Skeletal muscle cell (primary cell): ENCODE results near the gene MRPL33.
"Not testable (repeated sequence)": the region's sequence is repeated elsewhere in the genome, so short reads cannot be mapped to it uniquely, and the experiment has no call there.

Source experiments
- DNase-seq: peaks from one replicate; pipeline ENCODE4 v3.0.0-alpha.2; 2010; ENCODE audit warnings: low read depth
- H3K4me3 ChIP-seq: 2 replicates; pipeline ENCODE4 v1.5.1; 2011; ENCODE audit warnings: low read depth, mild to moderate bottlenecking, control low read depth, low read length, moderate library complexity

Gene MRPL33

DNA sequence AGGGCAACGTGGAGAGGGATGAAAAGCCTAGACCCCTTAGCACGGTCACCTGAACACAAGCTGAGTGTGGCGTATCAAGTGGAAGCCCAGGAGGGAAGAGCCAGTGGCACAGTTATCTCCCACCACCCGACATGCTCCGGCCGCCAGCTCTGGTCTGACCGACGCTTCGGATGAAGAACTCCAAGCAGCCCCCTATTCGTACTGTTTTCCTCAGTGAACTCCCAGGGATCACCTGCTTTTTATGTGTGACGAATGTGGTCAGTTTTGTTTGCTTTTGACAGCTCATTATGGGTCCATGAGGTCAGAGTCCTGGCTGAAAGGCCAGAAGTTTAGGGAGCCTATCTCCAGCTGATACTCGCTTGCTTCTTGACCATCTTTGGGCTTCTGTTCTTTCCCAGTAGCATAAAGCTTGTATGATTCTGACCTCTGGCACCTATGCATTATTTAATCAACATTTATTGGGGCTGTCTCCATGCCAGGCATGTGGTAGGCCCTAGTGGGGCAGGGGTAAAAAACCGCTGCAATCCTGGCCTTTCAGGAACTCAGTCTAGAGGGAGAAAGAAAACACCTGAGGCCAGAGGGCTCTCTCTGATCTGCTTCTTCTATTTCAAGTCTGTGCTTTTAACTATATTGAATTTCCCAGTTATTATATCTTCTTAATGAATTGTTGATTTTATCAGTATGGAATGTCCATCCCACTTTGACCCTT, 33.0 kb upstream of the MRPL33 start:
- no peak for DNase-seq
- H3K4me3 ChIP-seq, result no peak overlapping the region

DNA sequence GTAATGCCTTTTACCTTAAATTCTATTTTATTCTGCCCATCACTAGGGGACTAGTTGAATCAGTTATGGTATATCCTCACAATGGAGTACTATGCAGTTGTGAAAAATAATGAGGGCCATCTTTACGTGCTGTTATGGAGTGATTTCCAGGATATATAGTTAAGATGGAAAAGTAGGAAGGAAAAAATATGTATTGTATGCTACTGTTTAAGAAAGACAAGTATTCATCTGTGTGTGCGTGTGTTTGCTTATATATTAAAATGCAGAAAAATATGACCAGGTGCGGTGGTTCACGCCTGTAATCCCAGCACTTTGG, 32.5 kb upstream of the MRPL33 start:
- DNase-seq, result no peak
- H3K4me3 ChIP-seq, result no peak overlapping the region

DNA sequence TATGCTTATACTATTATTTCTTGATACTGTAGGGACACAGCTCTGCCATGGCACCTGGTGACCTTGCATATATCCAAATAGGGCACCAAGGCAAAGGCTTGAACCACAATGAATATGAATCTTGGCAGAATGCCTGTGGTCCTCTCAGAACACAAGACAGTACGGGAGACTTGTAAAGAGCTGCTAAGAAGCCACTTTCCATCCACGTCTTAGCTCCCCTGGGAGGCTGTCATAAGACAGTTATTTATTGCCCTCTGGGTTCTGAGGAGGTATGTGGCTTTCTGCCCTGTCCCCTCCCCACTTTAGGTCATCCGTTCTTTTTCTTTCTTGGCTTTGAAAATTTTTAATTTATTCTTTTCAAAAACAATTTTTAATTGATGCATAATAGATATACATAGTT, 29.8 kb upstream of the MRPL33 start:
- DNase-seq, result no peak
- H3K4me3 ChIP-seq, result no peak overlapping the region

- H3K4me3 ChIP-seq, result no peak overlapping the region
- DNase-seq, result no peak
These were observed 28.9 kb upstream of the MRPL33 start for GRCh38 chr2:27742571-27742970.

DNA sequence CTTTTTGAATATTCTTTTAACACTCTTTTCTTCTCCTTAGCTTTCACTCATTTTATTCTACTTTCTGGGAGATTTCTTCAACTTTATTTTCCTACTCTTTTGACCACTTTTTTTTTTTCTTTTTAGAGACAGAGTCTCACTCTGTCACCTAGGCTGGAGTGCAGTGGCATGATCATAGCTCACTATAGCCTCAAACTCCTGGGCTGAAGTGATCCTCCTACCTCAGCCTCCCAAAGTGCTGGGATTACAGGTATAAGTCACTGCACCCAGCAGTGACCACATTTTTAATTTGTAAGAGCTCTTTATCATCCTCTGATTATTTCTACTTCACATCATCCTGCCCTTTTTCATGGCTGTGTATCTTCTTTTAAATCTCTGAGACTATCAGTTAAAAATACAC, 26.0 kb upstream of the MRPL33 start:
- H3K4me3 ChIP-seq, DNase-seq: not testable (repeated sequence)

DNA sequence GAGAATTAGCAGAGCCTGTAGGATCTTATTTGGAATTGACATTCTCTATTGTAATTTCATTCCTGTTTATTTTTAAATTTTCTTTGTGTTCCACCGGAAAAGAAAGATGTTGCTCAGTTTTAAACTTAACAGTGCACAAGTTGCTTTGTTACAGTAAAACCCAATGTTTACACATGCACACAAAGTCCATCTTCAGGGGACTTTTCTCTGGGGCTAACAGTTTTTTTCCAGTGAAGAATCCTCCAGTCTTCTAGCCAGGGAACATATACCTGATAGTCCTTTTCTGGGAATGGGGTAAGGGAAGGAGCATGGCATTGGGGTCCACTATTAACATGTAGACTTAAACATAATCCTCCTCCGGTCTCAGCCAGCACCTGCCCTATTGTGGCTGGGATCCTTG, 25.2 kb upstream of the MRPL33 start:
- no peak for DNase-seq
- no peak overlapping the region for H3K4me3 ChIP-seq

DNA sequence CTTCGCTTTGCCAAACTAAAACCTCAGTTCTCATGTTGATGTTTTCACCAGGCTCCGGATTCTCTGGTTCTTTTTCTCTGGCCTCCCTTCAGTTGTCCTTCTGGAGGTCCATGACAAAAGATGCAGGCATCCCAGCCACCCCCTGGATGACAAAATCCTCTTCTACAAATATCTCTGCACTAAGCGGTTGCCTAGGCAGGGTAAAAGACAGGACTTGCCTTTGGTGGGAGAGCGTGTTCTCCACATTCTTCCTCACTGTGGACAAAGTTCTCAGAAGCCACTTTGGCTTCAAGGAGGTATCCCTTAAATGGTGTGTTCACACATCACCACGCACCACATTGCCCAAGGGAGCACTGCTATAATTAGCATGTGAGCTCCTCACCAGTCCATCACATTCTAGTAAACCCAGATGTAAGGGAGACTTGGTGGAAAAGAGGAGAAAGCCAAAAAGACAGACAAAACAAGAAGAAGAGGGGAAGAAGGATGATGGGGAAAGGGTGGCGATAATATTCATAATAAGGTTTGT, 23.6 kb upstream of the MRPL33 start:
- DNase-seq, result no peak
- no peak overlapping the region for H3K4me3 ChIP-seq

DNA sequence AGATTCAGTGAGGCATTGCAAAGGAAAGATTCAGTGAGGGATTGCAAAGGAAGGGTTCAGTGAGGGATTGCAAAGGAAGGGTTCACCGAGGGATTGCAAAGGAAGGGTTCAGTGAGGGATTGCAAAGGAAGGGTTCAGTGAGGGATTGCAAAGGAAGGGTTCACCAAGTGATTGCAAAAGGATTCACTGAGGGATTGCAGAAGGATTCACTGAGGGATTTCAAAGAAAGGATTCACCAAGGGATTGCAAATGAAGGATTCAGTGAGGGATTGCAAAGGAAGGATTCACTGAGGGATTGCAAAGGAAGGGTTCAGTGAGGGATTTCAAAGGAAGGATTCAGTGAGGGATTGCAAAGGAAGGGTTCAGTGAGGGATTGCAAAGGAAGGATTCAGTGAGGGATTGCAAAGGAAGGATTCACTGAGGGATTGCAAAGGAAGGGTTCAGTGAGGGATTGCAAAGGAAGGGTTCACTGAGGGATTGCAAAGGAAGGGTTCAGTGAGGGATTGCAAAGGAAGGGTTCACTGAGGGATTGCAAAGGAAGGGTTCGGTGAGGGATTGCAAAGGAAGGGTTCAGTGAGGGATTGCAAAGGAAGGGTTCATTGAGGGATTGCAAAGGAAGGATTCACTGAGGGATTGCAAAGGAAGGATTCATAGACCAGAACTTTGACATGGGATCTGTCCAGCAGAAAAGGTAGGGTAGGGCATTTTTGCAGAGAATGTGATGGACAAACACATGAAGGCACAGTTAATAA, 22.5 kb upstream of the MRPL33 start:
- not testable (repeated sequence) for H3K4me3 ChIP-seq, DNase-seq

GRCh38 chr2:27751377-27751776, 20.1 kb upstream of the MRPL33 start:
- no peak for DNase-seq
- no peak overlapping the region for H3K4me3 ChIP-seq

GRCh38 chr2:27752551-27753237, 18.8 kb upstream of the MRPL33 start:
- H3K4me3 ChIP-seq, result no peak overlapping the region
- no peak for DNase-seq

DNA sequence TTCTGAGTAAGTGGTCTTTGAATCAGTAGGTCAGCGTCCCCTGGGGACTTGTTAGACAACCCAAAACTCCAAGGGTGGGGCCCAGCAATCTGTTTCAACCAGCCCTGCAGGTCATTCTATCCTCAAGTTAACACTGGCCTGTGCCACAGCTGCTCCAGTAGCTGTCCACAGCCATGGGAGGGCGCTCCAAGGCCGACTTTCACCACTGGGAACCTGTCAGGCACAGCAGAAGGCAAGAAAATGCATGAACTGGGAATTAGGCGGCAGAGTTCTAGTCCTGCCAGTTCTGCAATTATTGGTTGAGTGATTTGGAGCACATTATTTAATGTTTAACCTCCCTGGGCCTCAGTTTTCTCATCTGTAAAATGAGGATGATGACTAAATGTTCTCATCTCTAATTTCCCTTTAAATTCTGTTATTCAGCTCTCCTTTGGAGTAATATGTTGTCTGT, 17.4 kb upstream of the MRPL33 start:
- H3K4me3 ChIP-seq, result no peak overlapping the region
- no peak for DNase-seq

- H3K4me3 ChIP-seq, result no peak overlapping the region
- DNase-seq, result no peak
These were observed 16.7 kb upstream of the MRPL33 start for GRCh38 chr2:27754831-27755230.

DNA sequence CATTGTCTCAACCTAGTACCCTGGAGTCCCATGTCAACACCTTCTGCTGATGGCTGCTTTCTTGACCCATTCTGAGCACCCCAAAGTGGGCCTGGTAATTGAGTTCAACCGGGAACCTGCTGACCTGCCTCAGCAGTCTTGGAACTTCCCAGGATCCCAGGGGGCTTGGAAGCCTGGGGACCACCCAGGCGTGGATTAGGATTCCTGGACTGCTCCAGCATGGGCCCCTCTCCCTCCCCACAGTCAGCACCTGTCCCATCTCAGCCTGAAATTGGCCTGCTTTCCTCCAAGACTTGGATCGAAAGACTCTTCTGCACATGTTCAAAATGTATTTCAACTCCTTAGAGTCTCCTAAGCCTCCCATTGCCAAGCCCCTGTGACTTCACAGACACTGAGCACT, 15.4 kb upstream of the MRPL33 start:
- DNase-seq, result no peak
- H3K4me3 ChIP-seq, result no peak overlapping the region

DNA sequence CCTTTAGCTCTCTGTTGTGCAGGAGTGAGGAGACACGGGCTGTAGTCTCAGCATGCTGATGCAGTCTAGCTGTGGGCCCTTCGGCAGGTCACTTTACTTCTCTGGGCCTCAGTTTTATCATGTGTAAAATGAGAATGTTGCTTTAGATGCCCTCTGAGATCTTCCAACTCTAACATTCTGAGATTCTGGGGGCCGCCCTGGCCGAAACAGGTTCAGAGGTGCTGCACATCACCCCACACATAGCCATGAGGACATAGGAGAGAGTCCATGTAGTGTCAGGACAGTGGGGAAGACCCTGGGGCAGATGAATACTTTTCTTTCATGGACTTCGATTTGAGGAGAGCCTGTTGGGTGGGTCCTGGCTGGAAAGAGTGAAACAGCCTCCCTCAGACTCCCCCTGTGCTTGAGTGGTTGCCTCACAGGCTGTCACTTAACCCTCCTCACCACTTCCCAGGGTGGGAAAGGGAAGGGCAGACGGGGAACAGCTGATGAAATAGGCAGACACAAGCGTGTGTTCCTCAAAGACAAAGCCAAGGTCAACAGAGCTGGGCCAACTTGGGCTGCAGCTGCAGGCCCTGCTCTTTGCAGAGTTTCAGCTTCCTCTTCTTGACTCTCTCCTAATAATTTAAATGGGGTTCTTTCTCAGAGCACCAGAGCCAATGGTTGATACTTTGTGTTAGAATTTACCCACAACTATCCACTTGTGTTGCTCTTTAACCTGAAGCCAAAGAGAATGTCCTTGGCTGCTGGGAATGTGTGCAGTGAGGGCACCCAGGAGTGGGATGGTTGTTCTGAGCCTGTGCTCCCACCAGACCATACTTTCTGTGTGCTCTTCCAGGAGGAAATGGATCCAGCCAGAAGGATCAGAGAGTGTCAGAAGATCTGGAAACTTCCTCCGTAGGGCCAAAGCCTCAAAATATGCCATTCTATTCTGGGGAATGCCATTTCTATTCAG, 14.7 kb upstream of the MRPL33 start:
- peak; percentile 78 for DNase-seq
- H3K4me3 ChIP-seq, result no peak overlapping the region

DNA sequence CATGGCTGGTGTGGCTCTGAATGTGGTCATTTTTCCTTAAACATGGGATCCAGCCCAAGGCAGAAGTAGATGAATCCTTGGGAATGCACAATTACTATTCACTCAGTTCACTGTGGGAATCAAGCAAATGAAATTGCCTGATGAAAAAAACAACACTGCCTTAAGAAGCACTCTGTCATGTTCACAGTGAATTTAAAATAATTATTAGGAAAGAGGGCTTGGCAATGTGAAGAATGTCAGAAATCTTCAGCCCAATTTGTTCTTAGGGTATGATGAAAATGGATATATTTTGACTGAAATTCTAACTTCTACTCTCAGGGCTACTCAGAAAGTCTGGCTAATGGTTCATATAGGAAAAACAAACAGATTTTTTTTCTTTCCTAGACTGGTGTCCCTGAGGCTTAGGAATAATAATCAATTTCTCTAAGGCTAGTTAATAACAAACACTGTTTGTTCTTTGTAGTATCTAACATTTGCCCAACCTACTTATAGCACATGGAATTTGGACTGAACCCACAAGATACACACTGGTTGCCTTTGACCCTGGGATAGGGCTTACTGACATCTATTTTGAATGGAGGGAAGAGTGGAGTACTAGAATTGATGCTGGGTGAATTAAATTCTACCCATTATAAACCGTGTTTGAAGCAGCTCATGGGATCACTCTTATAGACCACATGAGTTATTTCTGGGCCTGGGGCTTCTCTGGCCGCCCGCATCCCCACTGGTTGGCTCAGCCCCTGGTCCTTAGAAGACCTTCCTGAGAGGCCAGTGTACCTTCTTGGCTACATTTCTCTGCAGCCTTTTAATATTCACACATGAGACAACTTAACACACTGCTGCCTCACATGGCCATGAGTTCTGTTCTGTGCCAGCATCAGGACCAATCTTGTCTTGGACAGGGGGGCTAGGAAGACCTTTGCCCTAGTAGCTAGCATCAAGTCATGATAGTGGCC, 8.3 kb upstream of the MRPL33 start:
- H3K4me3 ChIP-seq, result no peak overlapping the region
- DNase-seq, result no peak

DNA sequence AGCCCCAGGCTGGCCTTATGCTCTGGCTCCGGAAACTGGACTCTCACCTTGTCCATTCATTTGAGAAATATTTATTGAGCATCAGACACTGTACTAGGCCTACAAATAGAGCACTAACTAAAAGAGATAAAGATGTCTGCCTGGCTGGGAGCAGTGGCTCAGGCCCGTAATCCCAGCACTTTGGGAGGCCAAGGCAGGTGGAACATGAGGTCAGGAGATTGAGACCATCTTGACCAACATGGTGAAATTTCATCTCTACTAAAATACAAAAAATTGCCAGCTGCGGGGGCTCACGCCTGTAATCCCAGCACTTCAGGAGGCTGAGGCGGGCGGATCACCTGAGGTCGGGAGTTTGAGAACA, 7.6 kb upstream of the MRPL33 start:
- no peak for DNase-seq
- no peak overlapping the region for H3K4me3 ChIP-seq

DNA sequence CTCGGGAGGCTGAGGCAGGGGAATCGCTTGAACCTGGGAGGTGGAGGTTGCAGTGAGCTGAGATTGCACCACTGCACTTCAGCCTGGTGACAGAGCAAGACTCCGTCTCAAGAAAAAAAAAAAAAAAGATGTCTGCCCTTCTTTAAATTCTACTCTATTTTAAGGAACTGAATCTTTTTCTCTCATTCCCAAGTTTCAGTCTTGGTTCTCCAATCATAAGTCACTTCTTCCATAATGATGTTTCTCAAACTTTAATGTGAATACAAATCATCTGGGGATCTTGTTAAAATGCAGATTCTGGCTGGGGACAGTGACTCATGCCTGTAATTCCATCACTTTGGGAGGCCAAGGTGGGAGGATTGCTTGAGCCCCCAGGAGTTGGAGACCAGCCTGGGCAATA, 7.0 kb upstream of the MRPL33 start:
- not testable (repeated sequence) for H3K4me3 ChIP-seq, DNase-seq

DNA sequence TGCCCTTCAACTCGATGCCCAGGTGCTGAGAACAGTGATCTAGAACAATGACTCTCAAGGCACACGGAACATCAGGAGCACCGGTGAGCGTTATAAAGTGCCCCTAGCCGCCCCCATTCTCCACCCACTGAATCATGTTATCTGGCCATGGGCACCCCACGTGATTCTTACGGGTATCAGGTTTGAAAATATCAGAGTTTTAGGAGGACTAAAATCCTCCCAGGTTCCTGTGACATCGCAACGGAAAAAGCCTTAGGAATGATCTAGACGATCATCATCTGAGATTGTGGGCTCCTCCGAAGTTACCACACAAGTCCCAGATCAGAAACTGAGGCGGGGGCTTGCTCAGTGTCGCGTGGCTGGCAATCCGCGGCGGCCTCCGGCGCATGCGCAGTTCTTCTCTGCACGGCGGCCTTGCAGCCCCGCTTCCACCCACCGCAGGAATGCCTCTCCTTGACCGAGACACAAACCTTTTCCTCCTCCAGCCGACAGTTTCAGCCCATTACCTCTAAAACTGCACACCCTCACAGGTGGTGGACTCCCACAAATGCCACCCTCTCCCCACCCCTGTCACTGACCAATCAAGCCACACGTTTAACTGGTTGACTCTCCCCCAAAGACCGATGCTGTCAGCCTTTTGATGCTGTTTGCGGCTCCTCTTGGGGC, 5.8 kb upstream of the MRPL33 start:
- DNase-seq, result no peak
- no peak overlapping the region for H3K4me3 ChIP-seq
